Mesendoderm (in vitro differentiated cells): ENCODE data around the gene ZNF217.
"Not testable (repeated sequence)": the region's sequence is repeated elsewhere in the genome, so short reads cannot be mapped to it uniquely, and the experiment has no call there.

Experiments used
- DNase-seq: peaks from one replicate; pipeline ENCODE4 v3.0.0; 2013
- H2AK5ac ChIP-seq: 2 replicates; pipeline ENCODE4 v1.6.1; 2013; ENCODE audit warnings: low read length, inconsistent platforms
- H2BK120ac ChIP-seq: 2 replicates; pipeline ENCODE4 v1.6.1; 2013; ENCODE audit warnings: low read depth, mild to moderate bottlenecking, low read length, moderate library complexity, mixed read lengths
- H2BK15ac ChIP-seq: replicated peaks from 2 replicates; pipeline ENCODE4 v1.6.1; 2013; ENCODE audit warnings: low read depth, mild to moderate bottlenecking, moderate library complexity
- H2BK5ac ChIP-seq: 2 replicates; pipeline ENCODE4 v1.6.1; 2013; ENCODE audit warnings: low read length, inconsistent platforms
- H3K18ac ChIP-seq: 2 replicates; pipeline ENCODE4 v1.6.1; 2013; ENCODE audit warnings: mild to moderate bottlenecking, low read length, mixed read lengths
- H3K23ac ChIP-seq: one replicate; pipeline ENCODE4 v1.6.1; 2013; ENCODE audit warnings: low read length
- H3K27ac ChIP-seq: 2 replicates; pipeline ENCODE4 v1.5.1; 2013; ENCODE audit warnings: low read depth, mild to moderate bottlenecking, inconsistent platforms, low read length, moderate library complexity
- H3K27me3 ChIP-seq: 2 replicates; pipeline ENCODE4 v1.6.1; 2013; ENCODE audit warnings: low read length, control low read depth, mild to moderate bottlenecking, inconsistent platforms; ENCODE audit not compliant: insufficient read depth, poor library complexity
- H3K36me3 ChIP-seq: 2 replicates; pipeline ENCODE4 v1.6.1; 2013; ENCODE audit warnings: low read length, inconsistent platforms; ENCODE audit not compliant: control insufficient read depth, insufficient read depth
- H3K4ac ChIP-seq: one replicate; pipeline ENCODE4 v1.6.1; 2013; ENCODE audit warnings: low read depth, mild to moderate bottlenecking, low read length, moderate library complexity
- H3K4me1 ChIP-seq: 2 replicates; pipeline ENCODE4 v1.6.1; 2013; ENCODE audit warnings: low read depth, low read length, inconsistent platforms; ENCODE audit not compliant: control insufficient read depth
- H3K4me2 ChIP-seq: 2 replicates; pipeline ENCODE4 v1.6.1; 2013; ENCODE audit warnings: low read length
- H3K4me3 ChIP-seq: 2 replicates; pipeline ENCODE4 v1.5.1; 2013; ENCODE audit warnings: mild to moderate bottlenecking, low read length
- H3K56ac ChIP-seq: one replicate; pipeline ENCODE4 v1.6.1; 2013; ENCODE audit warnings: low read length
- H3K79me1 ChIP-seq: 2 replicates; pipeline ENCODE4 v1.6.1; 2013; ENCODE audit warnings: low read length, inconsistent platforms
- H3K79me2 ChIP-seq: 2 replicates; pipeline ENCODE4 v1.6.1; 2013; ENCODE audit warnings: mild to moderate bottlenecking, low read length; ENCODE audit not compliant: control insufficient read depth, insufficient read depth
- H3K9ac ChIP-seq: 2 replicates; pipeline ENCODE4 v1.6.1; 2013; ENCODE audit warnings: low read length, inconsistent platforms
- H4K5ac ChIP-seq: one replicate; pipeline ENCODE4 v1.6.1; 2013; ENCODE audit warnings: low read length
- H4K8ac ChIP-seq: one replicate; pipeline ENCODE4 v1.6.1; 2013; ENCODE audit warnings: low read depth, mild to moderate bottlenecking, control low read depth, low read length, moderate library complexity
- WGBS: extraction: QIAGEN DNeasy Blood & Tissue Kit; methylation state at CpG from one replicate; pipeline ENCODE4 v1.1.7; 2013; ENCODE audit warnings: low lambda C conversion rate, missing lambda C conversion rate; ENCODE audit not compliant: insufficient coverage; ENCODE audit errors: extremely low coverage; 5-methylcytosine and 5-hydroxymethylcytosine counted together

The ZNF217 gene

DNA sequence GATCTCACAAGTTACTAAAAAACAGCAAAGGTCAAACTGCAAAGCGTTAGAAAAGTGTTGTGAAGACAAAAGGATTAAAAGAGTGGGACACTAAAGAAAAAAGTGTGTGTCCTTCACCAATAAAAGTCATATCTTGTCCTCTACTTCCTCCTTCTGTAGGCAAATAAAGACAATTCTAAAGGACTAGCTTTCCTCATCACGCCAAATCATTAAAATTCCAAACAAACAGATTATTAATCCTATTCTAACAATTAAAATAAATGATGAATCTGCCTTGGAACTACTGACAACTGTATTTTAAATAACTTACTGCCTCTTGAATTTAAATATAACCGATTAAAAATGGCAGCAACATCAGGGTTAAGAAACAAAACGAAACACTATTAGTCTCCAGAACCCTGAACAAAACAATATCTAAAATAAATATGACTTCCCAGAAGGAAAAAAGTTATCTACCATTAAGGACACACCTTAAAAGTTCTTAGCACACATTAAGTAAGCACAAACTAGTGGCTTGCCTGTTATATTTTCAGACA, 2.4 kb downstream of the ZNF217 start:
- H2BK15ac ChIP-seq, H3K4ac ChIP-seq, H3K79me1 ChIP-seq, H3K4me3 ChIP-seq, H4K5ac ChIP-seq, H3K4me2 ChIP-seq, H3K4me1 ChIP-seq, H4K8ac ChIP-seq, H3K27me3 ChIP-seq, H3K27ac ChIP-seq, H3K36me3 ChIP-seq, DNase-seq, H2BK120ac ChIP-seq, H2BK5ac ChIP-seq, H3K18ac ChIP-seq, H3K56ac ChIP-seq, H2AK5ac ChIP-seq, H3K23ac ChIP-seq: not testable (repeated sequence)
- WGBS: 100% methylated on average over 1 of the region's 4 CpGs
- Histone ChIP-seq H3K9ac (peak overlapping the region; percentile 9), H3K79me2 (peaks cover 24% of the 10 kb centered on the region)

DNA sequence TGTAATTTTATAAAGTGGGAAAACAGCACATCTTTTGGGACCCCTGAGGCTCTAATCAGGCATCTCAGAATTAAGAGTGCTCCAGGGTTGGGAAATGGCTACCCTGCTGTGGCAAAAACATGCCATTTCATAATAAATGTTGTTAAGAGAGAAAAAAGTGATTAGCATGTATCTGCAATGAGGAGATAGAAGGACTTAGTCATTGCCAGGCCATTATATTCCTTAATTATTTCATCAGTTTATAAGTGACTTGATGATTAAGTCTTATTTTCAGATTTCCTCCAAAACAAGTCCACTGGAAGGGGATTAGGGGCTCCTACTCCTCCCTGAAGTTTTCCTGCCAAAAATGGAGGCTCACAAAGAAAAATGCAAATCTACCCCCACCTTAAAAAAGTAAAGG, 3.0 kb downstream of the ZNF217 start:
- H3K56ac ChIP-seq: peak overlapping the region; percentile 8
- H3K4me2 ChIP-seq, H2AK5ac ChIP-seq, H2BK120ac ChIP-seq, DNase-seq, H4K8ac ChIP-seq, H3K4me3 ChIP-seq, H3K9ac ChIP-seq, H3K23ac ChIP-seq, H3K18ac ChIP-seq, H4K5ac ChIP-seq, H2BK15ac ChIP-seq, H3K27me3 ChIP-seq, H3K36me3 ChIP-seq, H3K4ac ChIP-seq, H3K79me1 ChIP-seq, H2BK5ac ChIP-seq, H3K4me1 ChIP-seq: not testable (repeated sequence)
- H3K27ac ChIP-seq: peak overlapping the region; percentile 83
- H3K79me2 ChIP-seq: peaks cover 30% of the 10 kb centered on the region

DNA sequence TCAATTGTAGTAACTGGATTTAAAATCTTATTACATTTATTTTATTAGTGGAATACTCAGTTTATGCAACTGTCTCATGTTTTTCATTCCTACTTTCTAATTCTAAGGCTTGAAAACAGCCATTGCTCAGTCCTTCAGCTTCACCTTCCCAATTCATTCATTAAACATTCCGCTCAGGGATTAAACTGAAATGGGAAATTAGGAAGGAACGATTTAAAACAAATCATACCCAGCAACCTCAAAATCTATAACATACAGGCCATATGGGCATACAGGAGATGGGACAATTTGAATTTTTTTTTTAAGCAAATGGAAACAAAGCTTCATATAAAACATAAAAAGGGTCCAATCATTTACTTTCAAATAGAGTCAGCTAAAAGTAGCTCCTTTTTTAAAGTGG, 3.5 kb downstream of the ZNF217 start:
- H3K18ac ChIP-seq, H4K8ac ChIP-seq, H3K4ac ChIP-seq, H3K4me1 ChIP-seq, H3K4me2 ChIP-seq, H4K5ac ChIP-seq, H2BK15ac ChIP-seq, H3K27ac ChIP-seq, H3K36me3 ChIP-seq, DNase-seq, H2AK5ac ChIP-seq, H2BK5ac ChIP-seq, H3K4me3 ChIP-seq, H3K79me1 ChIP-seq, H2BK120ac ChIP-seq, H3K27me3 ChIP-seq, H3K23ac ChIP-seq: not testable (repeated sequence)
- H3K79me2 ChIP-seq: peaks cover 34% of the 10 kb centered on the region
- H3K9ac ChIP-seq: peak overlapping the region; percentile 38
- peak overlapping the region; percentile 60 for H3K56ac ChIP-seq
- WGBS: no CpG with 5 or more reads among the region's 2 CpGs

DNA sequence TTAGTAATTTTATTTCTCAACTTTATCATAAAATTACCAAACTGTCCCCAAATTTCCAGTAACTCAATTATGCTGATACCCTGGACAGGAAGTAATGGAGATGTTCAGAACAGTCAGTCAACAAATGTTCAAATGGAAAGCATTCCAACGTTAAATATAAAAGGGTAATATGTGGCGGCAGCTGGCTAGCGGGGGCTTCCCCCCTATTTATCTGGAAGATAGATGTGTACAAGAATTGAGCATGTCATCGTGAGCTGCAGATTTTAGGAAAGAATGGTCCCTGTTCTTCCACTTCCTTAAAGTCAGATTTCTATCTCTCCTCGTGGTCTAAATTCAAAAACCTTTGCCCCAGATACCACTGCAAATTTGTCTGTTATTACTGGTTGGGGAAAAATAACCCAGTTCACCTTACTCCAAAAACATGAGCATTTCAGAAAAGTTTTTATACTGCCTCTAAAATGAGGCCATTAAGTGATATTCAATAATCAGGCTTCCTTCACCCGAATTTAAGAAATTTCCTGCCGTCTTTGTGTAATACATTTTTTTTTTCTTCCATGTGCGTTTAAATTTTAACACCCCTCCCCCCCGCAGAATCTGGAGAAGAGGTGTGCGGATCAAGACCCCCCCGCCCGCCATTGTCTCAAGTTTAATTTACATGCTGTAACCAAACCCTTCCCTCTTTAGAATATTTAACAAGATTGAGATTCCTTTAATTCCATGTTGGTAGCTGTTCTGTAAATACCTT, 4.1 kb downstream of the ZNF217 start:
- H2AK5ac ChIP-seq, H2BK120ac ChIP-seq, H4K5ac ChIP-seq, H3K23ac ChIP-seq, H3K4me1 ChIP-seq, H3K4me2 ChIP-seq, H3K4me3 ChIP-seq, H3K79me1 ChIP-seq, H2BK15ac ChIP-seq, H3K36me3 ChIP-seq, H3K27me3 ChIP-seq, H3K27ac ChIP-seq, H4K8ac ChIP-seq: not testable (repeated sequence)
- Histone ChIP-seq H3K4ac (peak overlapping the region; percentile 55), H3K9ac (peak overlapping the region; percentile 36), H2BK5ac (peak overlapping the region; percentile 63), H3K18ac (peak overlapping the region; percentile 60), H3K79me2 (peaks cover 36% of the 10 kb centered on the region), H3K56ac (peak overlapping the region; percentile 34)
- WGBS: no CpG with 5 or more reads among the region's 12 CpGs
- peak; percentile 76 for DNase-seq

DNA sequence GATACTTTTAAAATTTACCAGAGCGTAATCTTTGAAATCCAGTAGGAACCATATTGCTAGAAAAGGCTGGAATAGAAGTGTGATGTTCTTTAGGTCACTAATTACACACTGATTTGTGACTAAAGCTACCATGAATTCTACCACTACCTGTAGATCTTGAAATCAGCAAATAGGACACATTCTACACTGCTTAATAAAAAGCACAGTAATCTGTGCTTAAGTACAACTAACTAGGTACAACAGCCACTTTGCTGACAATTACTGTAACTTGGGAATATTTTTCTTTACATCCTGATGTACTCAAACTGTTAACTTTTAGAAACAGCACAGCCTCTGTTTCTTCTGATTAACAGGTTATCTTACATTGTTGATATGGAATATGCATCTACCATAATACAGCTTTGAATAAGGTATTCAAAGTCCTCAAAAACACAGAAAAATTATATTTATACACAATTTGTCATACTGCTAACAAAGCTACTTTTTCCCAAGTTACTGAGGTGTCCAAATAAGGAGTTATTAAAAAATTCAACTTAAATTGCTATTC, 6.4 kb downstream of the ZNF217 start:
- H3K79me2 ChIP-seq: peaks cover 42% of the 10 kb centered on the region
- DNase-seq, H2BK120ac ChIP-seq, H3K4me1 ChIP-seq, H3K18ac ChIP-seq, H3K4ac ChIP-seq, H4K8ac ChIP-seq, H2BK15ac ChIP-seq, H3K36me3 ChIP-seq, H2BK5ac ChIP-seq, H3K4me2 ChIP-seq, H3K56ac ChIP-seq, H3K27me3 ChIP-seq, H3K9ac ChIP-seq, H3K79me1 ChIP-seq, H2AK5ac ChIP-seq, H3K23ac ChIP-seq, H3K27ac ChIP-seq, H4K5ac ChIP-seq, H3K4me3 ChIP-seq: not testable (repeated sequence)
- WGBS: no CpG with 5 or more reads among the region's 1 CpG
